Glomerular endothelial cell (primary cell): ENCODE results near the gene PEPD. TPM values are rescaled to one million over a fixed set of nuclear protein-coding genes. Genes with fewer than 3 reads are reported as not detected.

Experiments used
- DNase-seq: peaks from one replicate; pipeline ENCODE4 v3.0.0-alpha.2; 2011; ENCODE audit warnings: low read depth, low spot score; ENCODE audit errors: extremely low read depth
- total RNA-seq: library from RNA; depleted of rRNA; stranded (reverse); fragments of >200 nt; gene quantifications from 2 replicates; pipeline ENCODE4 v1.2.3, GENCODE V29; 2015

The PEPD gene
- total RNA-seq, 1 donor from 2014 or later: 110 TPM

DNA sequence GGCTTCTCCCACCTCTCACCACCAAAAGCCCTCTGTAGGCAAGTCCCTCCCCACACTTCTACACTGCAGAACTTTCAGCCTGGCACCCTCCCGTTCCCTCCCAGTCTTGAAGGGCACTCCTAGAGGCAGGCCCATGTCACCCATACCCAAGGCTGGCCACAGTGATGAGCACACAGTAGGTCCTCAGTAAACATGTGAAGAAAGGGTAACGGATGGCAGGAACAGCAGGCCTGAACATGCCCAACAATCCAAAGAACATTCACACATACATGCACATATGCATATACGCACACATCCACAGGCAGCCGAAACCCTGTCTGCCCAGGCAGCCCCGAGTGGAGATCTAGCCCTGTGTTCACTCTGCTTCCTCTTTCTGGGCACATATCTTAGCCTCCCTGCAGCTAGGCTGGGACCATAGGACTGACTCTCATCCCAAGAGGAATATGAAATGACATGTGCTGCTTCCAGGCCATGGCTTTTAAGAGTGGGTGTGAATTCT is 92.9 kb downstream of the PEPD start:
- DNase-seq: no peak

DNA sequence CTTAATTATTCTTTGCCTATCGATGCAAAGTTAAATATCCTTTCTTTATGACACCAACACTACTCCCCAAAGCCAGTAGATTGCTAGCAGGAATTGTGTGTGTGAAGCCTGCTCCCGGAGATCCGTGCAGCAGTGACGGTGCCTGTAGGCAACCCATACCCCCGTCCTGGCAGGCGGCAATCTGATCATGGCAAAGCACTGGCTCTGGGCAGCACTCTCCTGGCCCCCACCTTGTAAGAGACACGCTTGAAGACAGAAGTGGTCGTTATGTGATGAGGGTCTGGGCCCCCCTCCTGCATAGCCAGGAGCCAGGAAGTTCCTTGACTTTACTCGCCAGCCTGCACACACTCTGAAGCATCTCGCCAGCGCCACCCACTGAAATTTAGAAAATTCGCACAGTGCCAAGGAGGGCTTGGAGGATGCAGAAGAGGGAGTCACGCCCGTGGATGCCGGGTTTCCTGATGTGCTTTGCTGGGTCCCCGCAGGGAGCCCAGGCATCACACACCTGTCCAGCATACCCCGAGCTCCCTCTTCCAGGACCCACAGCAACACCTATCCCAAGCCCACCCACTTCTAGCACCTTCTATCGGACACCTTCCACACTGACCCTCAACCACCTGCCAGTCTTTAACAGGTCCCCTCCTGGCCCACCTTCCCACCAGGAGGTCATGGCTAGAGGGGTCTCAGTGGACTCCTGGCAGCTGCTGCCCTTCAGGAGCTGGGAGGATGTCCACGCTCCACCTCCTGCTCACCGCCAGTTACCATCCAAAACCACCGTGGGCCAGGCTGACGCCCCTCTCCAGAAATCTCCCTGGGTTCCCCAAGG is 93.6 kb downstream of the PEPD start:
- DNase-seq: no peak

DNA sequence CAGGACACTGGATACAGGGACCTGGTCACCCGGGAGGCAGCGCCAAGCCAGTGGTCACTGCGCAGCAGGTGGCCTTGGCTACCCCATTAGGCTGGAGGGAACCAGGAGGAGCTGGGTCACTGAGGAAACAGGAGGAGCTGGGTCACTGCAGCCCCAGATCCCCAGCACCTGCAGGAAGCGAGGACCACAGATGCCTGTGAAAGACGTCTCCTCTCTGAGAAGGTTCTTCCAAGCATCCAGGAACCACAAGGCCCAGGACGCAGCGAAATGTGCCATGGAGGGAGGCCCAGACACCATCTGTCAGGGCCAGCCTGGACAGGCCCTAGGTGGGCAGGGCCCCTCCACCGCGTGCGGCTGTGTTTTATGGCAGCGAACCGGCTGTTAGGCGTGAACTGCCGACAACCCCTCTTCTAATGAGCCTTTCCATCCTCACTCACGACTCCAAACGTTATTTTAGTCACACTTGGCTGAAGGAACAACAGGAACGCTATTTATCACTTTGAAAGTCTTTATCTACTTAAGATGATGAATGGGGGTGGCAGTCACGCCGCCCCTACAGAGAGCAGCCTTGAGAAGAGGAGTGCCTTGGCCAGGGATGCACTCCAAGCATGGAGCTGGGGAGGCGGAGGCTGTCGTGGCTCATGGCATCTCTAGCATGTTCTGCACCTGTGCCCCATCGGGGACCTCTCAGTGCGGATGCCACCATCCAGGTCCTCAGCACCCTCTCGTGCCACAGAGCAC is 94.8 kb downstream of the PEPD start:
- DNase-seq: no peak

DNA sequence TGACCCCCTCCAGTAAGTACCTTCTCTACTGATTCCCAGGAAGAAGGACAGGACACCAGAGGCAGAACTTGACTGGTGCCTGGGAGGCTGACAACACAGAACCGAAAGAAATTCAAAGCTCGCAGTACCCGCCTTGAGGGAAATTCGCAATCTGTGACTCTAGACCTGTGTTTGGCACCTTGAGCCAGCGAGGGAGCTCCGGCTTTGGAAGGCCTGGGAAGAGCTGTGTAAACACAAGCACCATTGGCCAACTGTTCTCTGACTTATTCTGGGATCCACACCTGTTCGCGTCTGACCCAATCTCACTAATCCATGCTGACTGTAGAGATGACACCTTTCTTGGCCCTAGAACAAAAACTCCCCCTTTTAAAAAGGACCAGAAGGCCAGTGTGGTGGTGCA is 97.4 kb downstream of the PEPD start:
- no peak for DNase-seq

DNA sequence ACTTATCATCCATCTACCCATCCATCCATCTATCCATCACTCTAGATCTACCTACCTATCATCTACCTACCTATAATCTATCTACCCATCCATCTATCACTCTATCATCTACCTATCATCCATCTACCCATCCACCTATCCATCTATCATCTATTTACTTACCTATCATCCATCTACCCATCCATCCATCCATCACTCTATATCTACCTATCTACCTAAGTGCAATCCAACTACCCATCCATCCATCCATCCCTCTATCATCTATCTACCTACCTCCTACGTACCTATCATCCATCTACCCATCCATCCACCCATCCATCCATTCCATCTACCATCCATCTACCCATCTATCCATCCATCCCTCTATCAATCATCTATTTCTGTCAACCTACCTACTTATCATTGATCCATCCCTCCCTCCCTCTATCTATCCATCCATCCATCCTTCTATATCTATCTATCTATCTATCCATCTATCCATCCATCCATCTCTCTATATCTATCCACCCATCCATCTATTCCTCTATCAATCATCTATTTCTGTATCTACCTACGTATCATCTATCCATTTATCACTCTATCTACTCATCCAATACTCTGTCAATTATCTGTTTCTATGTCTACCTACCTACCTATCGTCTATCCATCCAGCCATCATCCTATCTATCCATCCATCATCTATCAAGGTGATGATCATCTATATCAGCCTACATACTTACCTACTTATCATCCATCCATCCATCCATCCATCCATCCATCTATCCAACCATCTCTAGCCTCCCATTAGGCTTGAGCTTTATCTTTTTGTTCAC is 99.0 kb downstream of the PEPD start:
- no peak for DNase-seq

DNA sequence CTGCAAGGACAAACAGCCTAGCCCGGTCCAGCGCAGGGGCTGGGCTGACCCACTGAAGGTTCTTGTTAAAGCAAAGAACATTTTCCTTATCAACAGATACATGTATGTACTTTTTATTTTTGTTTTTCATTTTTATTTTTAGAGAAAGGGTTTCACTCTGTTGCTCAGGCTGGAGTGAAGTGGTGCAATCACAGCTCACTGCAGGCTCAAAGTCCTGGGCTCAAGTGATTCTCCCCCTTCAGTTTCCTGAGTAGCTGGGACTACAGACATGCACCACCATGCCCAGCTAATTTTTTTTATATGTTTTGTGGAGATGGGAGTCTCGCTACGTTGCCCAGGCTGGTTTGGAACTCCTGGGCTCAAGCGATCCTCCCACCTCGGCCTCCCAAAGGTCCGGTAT is 100.2 kb downstream of the PEPD start:
- DNase-seq: no peak

DNA sequence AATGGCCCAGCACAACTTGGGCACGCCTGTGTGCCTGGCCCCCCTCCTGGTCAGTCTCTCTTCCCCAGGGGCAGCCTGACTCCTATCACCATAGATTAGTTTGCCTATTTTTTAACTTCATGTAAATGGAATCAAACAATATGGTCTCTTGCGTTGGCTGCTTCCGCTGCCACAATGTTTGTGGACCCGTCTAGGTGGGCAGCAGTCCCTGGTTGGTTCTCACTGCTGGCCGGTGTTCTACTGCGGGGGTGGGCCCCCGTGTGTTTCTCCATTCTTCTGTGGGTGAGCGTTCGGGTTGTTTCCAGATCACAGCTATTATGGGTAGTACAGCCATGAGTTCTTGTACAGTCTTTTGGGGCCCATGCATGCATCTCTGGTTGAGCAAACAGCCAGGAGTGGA is 100.8 kb downstream of the PEPD start:
- no peak for DNase-seq

DNA sequence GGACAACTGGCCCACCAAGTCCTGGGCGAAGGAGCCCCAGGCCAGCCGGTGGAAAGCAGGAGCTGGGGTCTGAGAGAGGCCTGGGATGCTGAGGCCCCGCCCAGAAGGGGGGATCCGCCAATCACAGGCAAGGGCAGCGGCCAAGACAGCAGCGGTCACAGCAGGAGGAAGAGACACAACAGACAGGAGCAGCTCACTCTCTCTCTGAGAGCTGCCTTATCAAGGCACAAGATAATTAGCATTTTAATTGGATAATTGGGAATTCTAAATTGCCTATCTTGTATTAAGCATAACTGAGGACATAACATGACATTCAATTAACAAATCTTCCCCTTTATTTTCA is 101.8 kb downstream of the PEPD start:
- no peak for DNase-seq

DNA sequence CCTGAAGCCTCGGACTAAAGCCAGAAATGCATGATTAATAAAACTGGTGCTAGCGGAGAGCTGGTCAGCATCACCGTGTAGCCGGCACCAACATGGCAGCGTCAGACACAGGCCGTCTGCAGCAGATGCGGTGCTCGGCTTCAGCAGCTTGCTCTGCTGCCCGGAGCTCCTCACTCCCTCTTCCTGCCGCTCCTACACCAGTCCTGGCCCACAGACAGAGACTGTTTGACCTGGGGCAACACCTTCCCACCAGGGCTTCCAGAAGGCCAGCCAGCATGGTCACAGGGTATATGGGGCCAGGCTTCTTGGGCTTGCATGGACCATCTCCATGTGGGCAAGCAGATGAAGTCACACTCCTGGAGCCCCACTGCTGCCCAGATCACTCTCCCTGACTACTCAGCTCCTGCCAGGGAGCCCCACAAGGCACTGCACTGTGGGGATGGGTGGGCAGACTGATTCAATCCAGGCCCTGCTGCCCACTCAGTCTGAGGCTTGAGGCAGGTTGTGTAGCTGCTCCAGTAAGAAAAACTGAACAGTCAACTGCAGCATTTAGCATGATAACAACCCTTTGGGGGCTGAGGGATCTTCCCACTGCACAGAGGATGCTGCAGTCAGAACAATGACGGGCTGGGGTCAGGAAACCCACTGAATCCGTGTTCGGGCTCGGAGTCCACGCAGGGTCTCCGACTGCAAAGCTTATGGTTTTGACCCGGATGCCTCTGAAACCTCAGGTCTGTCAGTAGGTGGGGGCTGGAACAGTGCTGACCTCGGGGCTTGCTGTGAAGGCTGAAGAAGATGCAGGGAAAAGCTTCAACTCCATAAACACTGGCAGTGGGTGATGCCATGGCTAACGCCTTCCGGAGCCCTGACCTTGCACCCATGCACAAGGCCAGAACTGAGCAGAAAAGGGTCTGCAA is 102.5 kb downstream of the PEPD start:
- DNase-seq: no peak

DNA sequence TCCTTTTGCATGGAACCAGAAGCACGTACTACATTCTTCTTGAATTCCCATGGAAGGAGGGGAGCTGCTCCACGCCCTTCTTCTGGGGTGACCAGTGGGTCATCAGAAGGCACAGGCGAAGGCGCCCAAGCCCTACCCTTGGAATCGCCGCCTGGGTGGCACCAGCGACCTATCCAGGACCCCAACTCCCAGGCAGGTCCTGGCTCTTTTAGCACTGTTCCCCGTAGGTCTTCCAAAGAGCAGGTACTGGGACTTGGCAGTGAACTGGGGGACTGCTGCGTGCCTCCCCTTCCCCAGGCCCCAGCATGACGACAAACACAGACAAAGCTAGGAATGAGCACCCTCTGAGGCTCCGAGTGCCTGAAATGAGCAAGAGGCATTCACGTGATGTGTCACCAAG is 103.1 kb downstream of the PEPD start:
- DNase-seq: no peak

DNA sequence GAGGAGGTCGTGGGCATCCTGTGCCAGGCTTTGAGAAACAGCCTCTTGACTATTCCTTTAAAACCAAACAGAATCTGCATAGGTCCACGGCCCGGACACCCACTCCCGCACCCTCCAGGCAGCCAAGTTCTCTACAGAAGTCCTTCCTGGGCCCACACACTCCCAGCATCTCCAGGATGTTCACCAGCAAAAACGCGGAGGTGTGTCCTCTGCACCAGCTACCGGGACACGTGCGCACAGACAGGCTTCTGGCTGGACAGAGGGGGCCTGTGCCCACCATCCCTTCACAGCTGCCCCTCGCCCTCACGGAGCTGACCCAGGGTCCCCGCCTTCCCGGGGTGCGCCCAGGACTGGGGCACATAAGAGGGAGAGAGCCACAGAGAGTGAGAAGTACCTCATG is 103.8 kb downstream of the PEPD start:
- no peak for DNase-seq

DNA sequence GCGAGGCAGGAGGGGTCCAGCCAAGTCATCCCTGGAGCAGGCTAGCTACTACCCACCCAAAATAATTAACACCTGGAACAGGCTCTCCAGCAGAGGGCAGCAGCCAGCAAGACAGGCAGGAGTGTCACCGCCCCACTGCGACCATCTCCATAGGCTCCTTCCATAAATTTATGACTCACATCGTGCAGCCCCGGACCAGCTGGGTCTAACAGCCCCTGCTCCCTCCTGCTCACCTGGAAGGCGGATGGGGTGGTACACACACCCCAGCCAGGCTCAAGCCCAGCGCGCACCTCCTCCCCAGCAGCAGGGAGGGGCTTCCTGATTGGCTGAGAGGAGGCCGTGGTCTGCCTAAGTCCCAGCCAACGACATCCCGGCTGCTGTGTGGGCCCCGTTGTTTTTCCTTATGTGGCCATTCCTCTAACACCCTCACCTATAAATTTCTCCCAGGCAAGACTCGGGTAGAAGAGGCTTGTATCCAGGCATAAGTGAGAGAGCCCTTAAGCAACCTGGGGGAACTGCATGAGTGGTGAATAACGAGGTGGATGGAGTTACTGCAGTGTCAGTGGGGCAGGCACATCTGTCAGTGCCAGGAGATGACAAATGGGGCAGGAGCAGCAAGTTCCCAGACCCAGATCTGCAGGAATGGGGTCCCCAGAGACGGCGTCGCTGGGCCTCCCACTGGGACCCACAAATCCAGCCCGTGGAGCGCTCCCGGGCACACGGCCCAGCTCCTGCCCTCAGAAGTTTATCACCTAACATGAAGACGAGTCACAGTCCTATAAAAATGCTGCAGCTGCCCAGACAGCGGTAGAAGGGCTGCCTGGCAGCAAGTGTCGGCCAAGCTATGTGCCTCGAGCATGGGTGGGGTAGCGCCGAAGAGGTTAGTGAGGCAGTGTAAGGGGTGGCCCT is 105.0 kb downstream of the PEPD start:
- DNase-seq: no peak

DNA sequence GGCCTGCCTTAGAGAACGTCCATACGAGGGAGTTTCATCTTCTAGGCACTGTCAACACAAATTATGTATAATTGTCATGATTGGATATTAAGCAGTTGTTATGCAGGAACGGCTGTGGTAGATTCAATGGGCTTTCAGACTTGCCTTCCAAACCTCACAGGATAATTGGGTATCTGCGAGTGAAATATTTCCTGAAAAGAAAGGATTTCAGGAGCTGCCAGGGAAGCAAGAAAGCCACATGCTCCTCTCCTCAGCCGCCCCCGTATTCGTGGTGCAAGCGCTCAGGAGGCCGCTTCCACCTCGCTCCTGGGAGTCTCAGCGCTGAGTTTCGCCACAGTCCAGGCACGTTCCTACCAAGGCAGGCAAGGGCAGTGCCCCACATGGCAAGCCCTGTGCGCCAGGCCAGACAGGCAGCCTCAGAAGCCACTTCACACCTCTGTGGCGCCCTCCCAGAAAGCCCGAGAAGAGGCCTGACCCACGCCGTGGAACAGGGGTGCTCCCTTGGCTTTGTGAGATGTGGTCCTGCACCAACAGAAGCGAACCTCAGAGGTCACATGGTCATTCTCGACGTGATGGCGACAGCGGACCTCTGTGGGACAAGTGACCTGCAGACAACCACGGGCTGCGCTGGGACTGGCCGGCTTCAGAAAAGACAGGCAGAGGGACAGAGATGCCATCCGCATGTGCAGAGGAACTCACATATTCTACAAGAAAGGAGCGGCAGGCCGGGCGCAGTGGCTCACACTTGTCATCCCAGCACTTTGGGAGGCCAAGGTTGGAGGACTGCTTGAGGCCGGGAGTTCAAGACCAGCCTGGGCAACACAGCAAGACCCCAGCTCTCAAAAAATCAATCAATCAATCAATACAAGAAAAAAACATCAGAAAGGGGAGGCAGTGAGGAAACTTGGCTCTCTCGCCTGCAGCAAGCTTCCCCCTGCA is 106.7 kb downstream of the PEPD start:
- DNase-seq: no peak

DNA sequence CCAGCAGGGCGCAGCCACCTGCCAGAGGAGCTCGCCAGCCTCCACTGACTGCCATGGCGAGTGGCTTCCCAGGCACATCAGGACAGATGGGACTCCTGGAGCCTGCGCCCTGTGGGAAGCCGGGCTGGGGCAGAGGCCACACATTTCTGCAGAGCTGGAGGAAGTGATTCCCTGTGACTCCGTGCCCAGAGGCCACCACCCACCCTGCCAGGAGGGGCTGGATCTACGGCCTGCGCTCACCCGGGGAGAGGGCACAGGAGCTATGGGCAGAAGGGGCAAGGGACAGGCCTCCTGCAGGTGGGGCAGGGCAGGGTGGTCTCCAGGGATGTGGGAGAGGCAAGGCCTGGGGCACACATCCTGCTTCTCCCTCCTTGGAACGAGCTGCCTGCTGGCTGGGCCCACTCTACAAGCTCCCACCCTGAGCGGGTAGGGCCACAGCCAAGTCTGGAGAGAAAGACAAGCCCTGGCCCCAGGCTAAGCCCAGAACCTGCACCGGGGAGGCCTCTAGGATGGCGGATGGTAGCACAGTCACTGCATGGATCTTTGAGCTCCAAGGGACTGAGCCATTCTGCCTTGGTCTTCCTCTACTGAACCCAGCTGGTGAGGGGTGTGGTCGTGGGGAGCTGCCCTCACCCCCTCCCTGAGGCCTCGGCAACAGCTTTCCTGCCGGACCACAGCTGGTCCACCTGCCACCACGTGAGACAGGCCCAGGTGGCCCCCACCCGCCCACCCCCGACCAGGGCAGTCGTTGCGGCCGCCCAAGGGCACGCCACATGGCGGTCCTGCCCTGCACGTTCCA is 107.5 kb downstream of the PEPD start:
- no peak for DNase-seq

DNA sequence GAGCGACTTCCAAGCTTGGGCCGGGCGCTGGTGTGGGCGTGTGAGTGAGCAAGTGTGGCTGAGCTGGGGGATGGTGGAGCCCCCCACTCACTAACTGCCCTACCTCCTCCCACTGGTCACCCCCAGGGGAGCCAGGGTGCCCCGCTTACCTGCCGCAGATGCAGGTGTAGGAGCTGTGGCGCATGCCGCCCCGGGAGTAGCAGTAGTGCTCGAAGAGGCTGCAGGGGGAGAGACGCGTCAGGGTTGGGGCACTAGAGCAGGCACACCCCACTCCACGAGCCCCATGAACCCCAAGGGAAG is 108.2 kb downstream of the PEPD start:
- no peak for DNase-seq

DNA sequence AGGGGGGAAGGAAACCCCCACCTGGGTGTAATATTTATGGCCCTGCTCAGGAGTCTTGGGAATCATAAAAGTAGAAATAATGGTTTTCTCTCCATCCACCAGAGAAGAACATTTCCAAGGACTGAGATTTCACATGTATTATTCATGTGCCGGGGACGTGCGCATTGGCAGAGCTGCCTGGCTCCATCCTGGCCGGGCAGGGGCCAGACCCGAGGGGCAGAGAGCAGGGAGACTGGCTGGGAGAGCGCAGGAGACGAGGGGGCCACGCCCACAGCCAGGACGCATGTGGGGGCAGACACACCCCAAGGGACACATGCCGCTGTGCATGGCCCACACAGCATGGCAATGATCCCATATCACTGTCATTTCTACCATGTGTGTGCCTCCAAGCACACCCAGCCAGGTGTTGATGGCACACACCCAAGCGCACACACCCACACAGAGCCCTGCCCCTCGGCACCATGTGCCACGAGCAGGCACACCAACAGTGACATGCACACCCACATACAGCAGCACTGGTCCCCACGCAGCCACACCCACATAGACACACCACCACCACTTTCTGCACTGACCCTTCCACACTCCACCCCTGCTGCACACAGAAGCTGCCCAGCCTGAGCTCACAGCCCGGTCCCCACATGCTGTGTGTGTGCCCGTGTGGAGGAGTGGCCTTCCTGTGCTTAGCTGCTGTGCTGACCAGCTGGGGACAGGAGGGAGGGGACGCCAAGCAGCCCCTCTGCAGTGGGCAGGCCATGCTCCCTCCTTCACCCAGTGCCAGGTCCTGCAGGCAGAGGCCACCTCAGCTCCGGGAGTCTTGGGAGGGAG is 108.8 kb downstream of the PEPD start:
- no peak for DNase-seq
